Dendritic cell treated with granulocyte-macrophage colony-stimulating factor and Interleukin-4, amounts not matched to agents 40 ng/mL and 50 ng/mL, for 4 days (primary cell): Measurements from ENCODE around the gene GCN1.

Experiments
- H3K27ac Mint-ChIP-seq: one replicate; pipeline ENCODE4 v1.8.0; 2022; ENCODE audit warnings: mild to moderate bottlenecking, mixed read lengths
- H3K27me3 Mint-ChIP-seq: one replicate; pipeline ENCODE4 v1.8.0; 2022; ENCODE audit warnings: mild to moderate bottlenecking, mixed read lengths
- H3K36me3 Mint-ChIP-seq: one replicate; pipeline ENCODE4 v1.8.0; 2022; ENCODE audit warnings: low read depth, mixed read lengths
- H3K4me1 Mint-ChIP-seq: one replicate; pipeline ENCODE4 v1.8.0; 2022; ENCODE audit warnings: low read depth, mixed read lengths
- H3K4me3 Mint-ChIP-seq: one replicate; pipeline ENCODE4 v1.8.0; 2022; ENCODE audit warnings: mild to moderate bottlenecking, moderate library complexity, mixed read lengths
- H3K9me3 Mint-ChIP-seq: one replicate; pipeline ENCODE4 v1.8.0; 2022; ENCODE audit warnings: mixed read lengths
- intact Hi-C: fragments of 100-400 bp; cut with micrococcal nuclease; formaldehyde crosslinking; loops from one replicate; pipeline ENCODE4 v1.15.0; 2022

GCN1 gene

DNA sequence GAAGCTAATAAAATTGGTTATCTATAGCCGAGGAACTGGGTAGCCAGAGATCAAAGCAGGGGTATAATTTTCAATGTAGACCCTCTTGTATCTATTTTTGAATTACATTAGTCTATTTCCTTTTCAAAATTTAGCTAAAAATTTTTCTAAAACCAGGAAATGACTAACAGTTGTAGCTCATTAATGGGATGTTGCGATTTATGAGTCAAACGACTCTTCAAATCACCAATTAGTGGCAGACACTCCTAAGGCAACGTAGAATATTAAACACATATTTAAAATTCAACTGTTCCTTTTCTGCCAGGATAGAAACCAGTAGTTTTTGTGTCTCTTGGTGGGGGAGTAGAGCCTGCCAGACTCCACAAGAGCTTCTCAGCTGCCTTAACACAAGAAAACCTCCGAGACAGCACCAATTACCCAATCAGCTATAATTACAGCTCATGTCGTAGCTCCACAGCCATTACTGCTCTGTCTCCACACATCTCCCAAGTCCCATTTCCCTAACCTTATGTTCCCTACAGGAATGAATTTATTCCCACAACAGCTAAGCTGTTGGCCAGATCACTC lies 26.9 kb downstream of the GCN1 start:
- no peaks in the 10 kb centered on the region for H3K27me3 Mint-ChIP-seq
- H3K36me3 Mint-ChIP-seq = peaks cover 88% of the 10 kb centered on the region

DNA sequence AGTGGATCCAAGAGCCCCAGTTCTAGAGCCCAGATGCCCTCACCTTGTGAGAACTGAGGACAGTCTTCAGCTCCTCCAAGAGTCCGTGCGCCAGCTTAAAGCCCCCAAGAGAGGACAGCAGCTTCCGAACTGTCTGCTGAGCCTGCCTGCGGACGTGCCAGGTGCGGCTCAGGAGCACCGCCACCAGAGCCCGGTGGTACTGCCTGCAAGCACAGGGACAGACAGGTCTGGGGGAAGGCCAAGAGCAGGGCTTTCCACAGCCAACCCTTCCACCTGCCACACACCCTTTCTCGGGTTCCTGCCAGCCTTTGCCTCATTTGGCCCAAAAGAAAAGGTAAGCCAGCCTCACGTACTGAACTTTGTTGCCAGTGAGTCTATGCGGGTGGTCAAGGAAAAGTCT lies 30.2 kb downstream of the GCN1 start:
- intact Hi-C loops = no loop called here
- Mint-ChIP-seq H3K4me1 (no peaks in the 10 kb centered on the region), H3K27ac (no peak overlapping the region), H3K4me3 (no peak overlapping the region), H3K27me3 (no peaks in the 10 kb centered on the region), H3K9me3 (no peaks in the 10 kb centered on the region), H3K36me3 (peaks cover 92% of the 10 kb centered on the region)

More for the DNA sequence above, 26.9 kb downstream of the GCN1 start:
- H3K4me3 Mint-ChIP-seq = no peak overlapping the region
- intact Hi-C loops = no loop called here
- no peak overlapping the region for H3K27ac Mint-ChIP-seq
- H3K4me1 Mint-ChIP-seq = no peaks in the 10 kb centered on the region
- H3K9me3 Mint-ChIP-seq = no peaks in the 10 kb centered on the region

DNA sequence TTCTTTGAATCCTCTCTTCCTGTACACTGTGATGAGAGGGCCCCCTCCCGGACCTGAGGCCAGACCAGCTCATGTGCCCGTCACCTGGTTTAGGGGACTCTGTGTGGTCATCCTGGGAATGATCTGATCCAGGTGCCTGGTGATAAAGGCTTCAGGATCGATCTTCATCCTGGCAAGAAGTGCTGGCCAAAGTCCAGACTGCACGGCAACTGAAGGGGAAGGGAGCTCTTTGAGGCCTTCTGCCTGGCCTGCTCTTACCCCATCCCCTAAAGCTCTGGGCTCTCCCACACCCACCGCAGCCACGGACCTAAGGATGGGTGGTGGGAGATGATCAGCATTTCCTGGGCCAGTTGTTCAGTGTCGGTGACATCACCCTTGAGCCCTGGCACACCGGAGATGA lies 31.8 kb downstream of the GCN1 start:
- Mint-ChIP-seq H3K36me3 (peaks cover 92% of the 10 kb centered on the region), H3K27ac (no peak overlapping the region)
- intact Hi-C loops = no loop called here

DNA sequence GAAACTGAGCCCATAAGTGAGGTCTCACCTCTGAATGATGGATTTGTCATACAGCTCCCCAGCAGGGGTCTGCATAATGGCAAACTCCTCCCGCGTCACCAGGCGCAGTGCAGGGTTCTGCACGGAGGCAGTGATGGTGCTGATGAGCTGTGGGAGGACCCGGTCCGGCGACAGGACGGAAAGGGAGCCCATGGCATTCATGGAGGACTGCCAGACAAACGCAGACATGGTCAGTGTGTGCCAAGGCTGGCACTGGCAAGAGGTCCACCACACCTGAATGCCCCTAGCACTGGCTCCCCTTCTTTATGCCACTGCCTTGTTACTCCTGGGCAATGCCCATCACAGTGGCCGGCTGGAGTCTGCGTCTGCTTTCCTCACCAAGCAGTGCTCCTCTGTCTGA lies 32.7 kb downstream of the GCN1 start:
- H3K27ac Mint-ChIP-seq = no peak overlapping the region
- H3K4me3 Mint-ChIP-seq = no peak overlapping the region
- no peaks in the 10 kb centered on the region for H3K9me3 Mint-ChIP-seq
- H3K4me1 Mint-ChIP-seq = no peaks in the 10 kb centered on the region
- no peaks in the 10 kb centered on the region for H3K27me3 Mint-ChIP-seq
- H3K36me3 Mint-ChIP-seq = peaks cover 96% of the 10 kb centered on the region
- intact Hi-C loops = no loop called here

More for the DNA sequence above, 31.8 kb downstream of the GCN1 start:
- Mint-ChIP-seq H3K4me1 (no peaks in the 10 kb centered on the region), H3K4me3 (no peak overlapping the region), H3K27me3 (no peaks in the 10 kb centered on the region), H3K9me3 (no peaks in the 10 kb centered on the region)

DNA sequence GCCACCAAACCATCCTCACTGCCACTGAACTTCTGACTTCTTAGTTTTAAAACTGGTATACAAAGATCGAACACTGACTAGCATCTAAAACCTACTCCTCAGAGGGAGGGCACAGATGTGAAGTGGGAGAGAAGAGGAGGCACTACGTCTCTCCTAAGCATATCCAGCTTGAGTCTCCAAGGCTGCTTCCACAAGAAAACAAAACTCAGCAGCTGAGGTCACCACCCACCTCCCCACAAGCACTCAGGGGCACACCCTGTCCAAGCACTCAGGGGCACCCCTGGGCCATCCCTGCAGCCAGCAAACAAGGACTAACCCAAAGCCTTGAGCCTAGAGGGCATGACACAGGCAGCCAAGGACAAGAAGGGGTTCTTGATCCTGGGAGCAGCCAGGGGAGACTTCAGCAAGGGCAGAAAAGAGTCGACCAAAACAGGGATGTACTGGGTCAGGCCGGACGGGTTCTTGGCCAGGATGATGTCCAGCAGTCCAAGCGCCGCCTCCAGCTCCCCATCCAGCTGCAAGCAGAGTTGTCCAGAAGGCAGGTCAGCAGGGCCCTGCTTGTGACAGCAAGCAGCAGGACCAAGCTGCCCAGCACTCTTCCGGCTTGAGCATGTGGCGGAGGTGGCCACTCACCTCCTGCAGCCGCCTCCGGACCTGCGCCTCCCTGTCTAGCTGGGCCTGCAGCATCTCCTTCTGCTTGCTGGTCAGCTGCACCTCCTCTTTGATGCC lies 34.8 kb downstream of the GCN1 start:
- intact Hi-C loops = no loop called here
- Mint-ChIP-seq H3K9me3 (no peaks in the 10 kb centered on the region), H3K36me3 (peaks cover 100% of the 10 kb centered on the region)

DNA sequence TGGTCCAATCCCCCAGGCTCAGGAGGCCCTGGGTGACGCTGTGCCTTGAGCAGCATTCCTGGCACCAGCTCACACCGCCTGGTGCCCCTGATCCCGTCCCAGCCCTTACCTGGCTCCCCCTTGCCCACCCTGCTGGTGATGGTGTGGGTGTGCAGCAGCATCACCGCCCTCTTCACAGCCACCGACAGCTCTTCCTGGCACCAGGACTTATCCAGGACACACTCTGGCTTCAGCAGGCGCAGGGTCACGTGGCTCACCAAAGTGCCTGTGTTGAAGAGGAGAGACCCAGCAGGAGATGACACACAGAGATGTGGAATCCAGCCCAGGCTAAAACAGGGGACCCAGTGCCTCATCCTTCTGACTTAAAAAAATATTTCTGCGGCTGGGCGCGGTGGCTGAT lies 36.2 kb downstream of the GCN1 start:
- intact Hi-C loops = no loop called here
- Mint-ChIP-seq H3K27ac (no peak overlapping the region), H3K9me3 (no peaks in the 10 kb centered on the region), H3K36me3 (peaks cover 100% of the 10 kb centered on the region), H3K27me3 (no peaks in the 10 kb centered on the region), H3K4me3 (no peak overlapping the region), H3K4me1 (no peaks in the 10 kb centered on the region)

More for the DNA sequence above, 34.8 kb downstream of the GCN1 start:
- Mint-ChIP-seq H3K27ac (no peak overlapping the region), H3K27me3 (no peaks in the 10 kb centered on the region), H3K4me3 (no peak overlapping the region), H3K4me1 (no peaks in the 10 kb centered on the region)

DNA sequence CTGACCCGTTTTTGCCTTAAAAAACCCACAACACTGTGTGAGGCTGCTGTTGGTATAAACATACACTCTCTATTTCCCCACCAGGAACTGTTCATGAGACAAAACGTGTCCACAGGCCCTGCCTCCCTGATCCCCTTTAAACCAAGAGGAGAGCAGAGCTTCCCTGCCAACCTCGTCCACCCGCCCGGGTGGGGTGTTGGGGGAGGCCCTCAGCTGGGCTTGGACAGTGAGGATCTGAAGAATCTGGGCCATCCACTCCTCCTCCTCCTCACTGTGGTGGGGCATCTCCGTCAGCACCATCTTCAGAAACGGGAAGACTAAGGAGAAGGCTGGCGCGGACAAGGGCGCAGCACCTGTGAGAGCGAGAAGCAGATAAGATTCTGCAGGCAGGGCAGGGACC lies 36.8 kb downstream of the GCN1 start:
- H3K9me3 Mint-ChIP-seq = no peaks in the 10 kb centered on the region
- no peaks in the 10 kb centered on the region for H3K4me1 Mint-ChIP-seq
- intact Hi-C loops = no loop called here
- no peaks in the 10 kb centered on the region for H3K27me3 Mint-ChIP-seq
- peaks cover 99% of the 10 kb centered on the region for H3K36me3 Mint-ChIP-seq
- no peak overlapping the region for H3K4me3 Mint-ChIP-seq
- H3K27ac Mint-ChIP-seq = no peak overlapping the region

DNA sequence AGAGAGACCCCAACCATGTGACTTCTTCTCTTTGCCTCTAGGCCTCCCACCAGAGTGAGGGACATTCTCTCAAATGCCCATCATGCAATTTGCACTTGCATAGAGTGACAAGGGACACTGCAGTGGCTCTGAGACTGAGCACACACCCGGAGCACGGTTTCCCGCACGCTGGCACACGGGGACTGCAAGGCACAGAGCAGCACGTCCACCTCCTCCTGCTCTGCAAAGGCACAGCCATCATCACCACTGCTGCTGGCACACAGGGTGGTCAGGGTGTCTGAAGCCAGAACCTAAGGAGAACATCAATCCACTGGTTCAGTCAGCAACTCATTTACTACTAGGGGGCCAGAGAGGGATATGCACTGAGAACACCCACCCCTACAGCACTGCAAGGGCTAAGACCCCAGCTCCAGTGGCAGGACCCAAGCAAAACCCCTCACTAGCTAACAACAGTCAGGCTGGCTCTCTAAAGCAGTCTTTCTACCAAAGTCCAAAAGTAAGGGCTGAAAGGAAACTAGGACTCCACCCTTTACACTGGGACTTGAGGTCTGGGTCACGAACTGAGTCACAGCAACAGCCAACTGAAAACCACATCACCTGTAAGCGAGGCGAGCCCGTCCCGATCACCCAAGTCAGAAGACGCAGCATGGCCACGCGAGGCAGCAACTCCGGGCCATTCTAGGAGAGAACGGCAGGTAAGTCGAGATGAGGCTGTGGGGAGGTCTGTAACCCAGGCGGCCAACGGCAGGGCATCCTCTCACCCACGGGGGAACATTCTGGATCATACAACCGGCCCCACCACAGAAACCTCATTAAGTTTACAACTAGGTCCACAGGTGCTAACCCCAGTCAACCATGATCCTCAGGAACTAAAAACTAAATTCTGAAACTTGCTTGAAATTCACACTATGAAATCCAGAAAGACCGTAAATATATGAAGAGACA lies 37.9 kb downstream of the GCN1 start:
- H3K4me3 Mint-ChIP-seq = no peak overlapping the region
- no peaks in the 10 kb centered on the region for H3K4me1 Mint-ChIP-seq
- intact Hi-C loops = no loop called here
- no peaks in the 10 kb centered on the region for H3K27me3 Mint-ChIP-seq
- H3K36me3 Mint-ChIP-seq = peaks cover 96% of the 10 kb centered on the region
- H3K9me3 Mint-ChIP-seq = no peaks in the 10 kb centered on the region
- no peak overlapping the region for H3K27ac Mint-ChIP-seq

DNA sequence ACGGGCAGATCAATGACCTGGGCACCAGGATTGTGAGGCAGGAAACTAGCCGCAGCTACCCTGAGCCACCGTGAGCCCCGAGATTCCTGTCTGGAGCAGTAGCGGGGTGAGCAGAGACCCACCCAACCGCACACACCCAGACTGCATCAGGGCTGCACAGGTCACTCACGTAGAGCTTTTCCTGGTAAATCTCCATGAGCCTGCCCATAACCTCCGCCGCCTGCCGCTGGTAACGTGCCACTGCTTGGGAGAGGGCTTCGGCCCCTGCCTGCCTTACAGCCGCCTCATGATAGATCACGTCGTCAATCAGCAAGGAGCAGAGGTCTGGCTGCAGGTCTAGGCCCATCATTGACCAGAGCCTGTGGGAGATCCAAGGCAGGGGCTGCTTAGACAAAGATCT lies 39.4 kb downstream of the GCN1 start:
- H3K9me3 Mint-ChIP-seq = no peaks in the 10 kb centered on the region
- intact Hi-C loops = no loop called here
- no peaks in the 10 kb centered on the region for H3K27me3 Mint-ChIP-seq
- H3K27ac Mint-ChIP-seq = no peak overlapping the region
- no peak overlapping the region for H3K4me3 Mint-ChIP-seq
- no peaks in the 10 kb centered on the region for H3K4me1 Mint-ChIP-seq
- peaks cover 96% of the 10 kb centered on the region for H3K36me3 Mint-ChIP-seq

DNA sequence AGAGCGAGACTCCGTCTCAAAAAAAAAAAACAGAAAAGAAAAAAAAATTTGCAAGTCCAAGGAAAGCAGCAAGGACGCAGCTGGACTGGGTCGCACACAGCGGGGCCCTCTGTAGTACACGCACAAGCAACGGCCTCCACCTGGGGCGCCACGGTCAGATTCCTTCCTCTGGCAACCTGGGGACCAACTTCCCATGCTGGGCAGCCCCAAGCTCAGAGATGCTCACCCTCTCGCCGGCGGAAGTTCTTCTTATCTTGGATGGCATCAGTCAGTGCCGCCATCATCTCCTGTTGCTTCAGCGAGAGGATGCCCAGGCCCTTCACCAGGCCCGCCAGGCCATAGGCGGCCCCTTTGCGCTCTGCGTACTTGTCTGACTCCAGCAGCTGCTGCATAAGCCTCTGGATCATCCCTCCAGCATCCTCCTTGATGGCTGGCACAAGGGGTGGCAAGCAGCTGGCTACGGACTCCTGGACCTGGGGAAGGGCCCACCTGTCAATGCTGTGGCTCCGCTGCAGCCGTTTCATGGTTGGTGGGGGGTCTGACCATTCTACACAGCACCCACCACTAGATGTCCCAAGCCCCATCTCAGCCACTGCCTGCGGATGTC lies 43.5 kb downstream of the GCN1 start:
- no peaks in the 10 kb centered on the region for H3K9me3 Mint-ChIP-seq
- intact Hi-C loops = no loop called here
- peaks cover 95% of the 10 kb centered on the region for H3K36me3 Mint-ChIP-seq
- no peaks in the 10 kb centered on the region for H3K27me3 Mint-ChIP-seq
- H3K4me3 Mint-ChIP-seq = no peak overlapping the region
- no peaks in the 10 kb centered on the region for H3K4me1 Mint-ChIP-seq
- H3K27ac Mint-ChIP-seq = no peak overlapping the region

DNA sequence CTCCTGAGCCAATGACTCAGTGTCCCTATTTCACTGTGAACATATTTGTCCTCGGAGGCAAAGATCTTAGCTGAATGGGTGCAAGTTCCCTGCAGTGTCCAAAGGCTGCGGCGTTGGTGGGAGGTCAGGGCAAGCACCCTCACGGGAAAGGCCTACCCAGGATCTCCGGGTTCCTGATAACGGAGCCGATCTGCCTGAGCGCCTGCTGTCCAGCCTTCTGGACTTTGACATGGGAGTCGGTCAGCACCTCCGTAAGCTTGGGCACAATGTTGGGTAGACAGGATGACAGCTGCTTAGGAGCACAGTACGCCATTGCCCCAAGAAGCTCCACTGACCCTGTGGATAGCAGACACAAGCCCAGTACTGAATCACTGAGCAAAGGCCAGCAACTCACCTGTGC lies 46.5 kb downstream of the GCN1 start:
- no peaks in the 10 kb centered on the region for H3K27me3 Mint-ChIP-seq
- intact Hi-C loops = no loop called here
- no peaks in the 10 kb centered on the region for H3K9me3 Mint-ChIP-seq
- no peaks in the 10 kb centered on the region for H3K4me1 Mint-ChIP-seq
- H3K36me3 Mint-ChIP-seq = peaks cover 95% of the 10 kb centered on the region
- no peak overlapping the region for H3K4me3 Mint-ChIP-seq
- no peak overlapping the region for H3K27ac Mint-ChIP-seq

DNA sequence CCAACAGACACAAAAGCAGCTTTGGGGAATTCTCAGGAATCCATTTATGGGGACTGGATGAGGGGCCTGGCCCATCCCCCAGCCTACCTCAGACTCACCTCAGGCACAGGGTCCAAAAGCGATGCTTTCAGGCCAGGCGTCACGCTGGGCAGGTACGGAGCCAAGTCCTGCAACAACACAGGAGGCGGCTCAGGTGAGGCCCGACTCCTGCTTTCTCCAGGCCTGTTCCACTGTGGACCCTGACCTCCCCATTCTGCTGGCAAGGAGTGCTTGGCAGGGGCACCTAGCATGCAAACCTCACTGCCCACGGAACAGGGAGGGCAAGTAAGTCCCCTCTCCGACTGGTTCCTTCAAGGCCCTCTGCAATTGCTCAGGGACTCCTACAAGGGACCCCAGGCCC lies 49.4 kb downstream of the GCN1 start:
- no peaks in the 10 kb centered on the region for H3K27me3 Mint-ChIP-seq
- intact Hi-C loops = no loop called here
- no peak overlapping the region for H3K4me3 Mint-ChIP-seq
- H3K4me1 Mint-ChIP-seq = no peaks in the 10 kb centered on the region
- no peaks in the 10 kb centered on the region for H3K9me3 Mint-ChIP-seq
- H3K36me3 Mint-ChIP-seq = peaks cover 99% of the 10 kb centered on the region
- H3K27ac Mint-ChIP-seq = no peak overlapping the region

DNA sequence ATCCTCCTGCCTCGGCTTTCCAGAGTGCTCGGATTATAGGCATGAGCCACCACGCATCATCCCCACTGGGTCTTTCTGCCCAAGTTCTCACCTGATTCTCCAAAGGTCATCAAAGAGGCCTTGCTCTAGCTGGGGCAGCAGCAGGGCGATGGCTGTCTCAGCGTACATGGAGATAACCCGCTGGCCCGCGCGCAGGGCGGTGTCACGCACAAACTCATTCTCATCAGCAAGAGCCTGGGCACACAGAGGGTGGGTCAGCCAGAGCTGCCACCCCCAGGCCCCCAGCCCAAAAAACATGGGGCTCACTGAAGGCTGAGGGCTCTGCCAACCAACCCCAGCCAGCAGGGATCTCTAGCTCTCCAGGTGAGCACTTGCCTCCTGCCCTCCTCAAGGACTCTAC lies 50.3 kb downstream of the GCN1 start:
- H3K4me3 Mint-ChIP-seq = no peak overlapping the region
- intact Hi-C loops = no loop called here
- H3K4me1 Mint-ChIP-seq = no peaks in the 10 kb centered on the region
- H3K27ac Mint-ChIP-seq = no peak overlapping the region
- H3K9me3 Mint-ChIP-seq = no peaks in the 10 kb centered on the region
- peaks cover 99% of the 10 kb centered on the region for H3K36me3 Mint-ChIP-seq
- H3K27me3 Mint-ChIP-seq = no peaks in the 10 kb centered on the region
